Measurements from ENCODE around the gene EIF1. TPM values are rescaled to one million over a fixed set of nuclear protein-coding genes. Genes with fewer than 3 reads are reported as not detected.

The EIF1 gene
- total RNA-seq, result 116 and 382 TPM in 2 replicates

GRCh38 chr17:41688641-41689496 lies at the start of gene EIF1:
Gene EIF1, plus strand, starts transcription at chr17:41688885. Its CDS starts 154 bp downstream, at chr17:41689039.

GRCh38 chr17:41711669-41712400 lies 23.1 kb downstream of the EIF1 start, which contains the start of gene GAST:
Gene GAST, plus strand, starts transcription at chr17:41712331. Its CDS starts 3,106 bp downstream, at chr17:41715437.

GRCh38 chr17:41734139-41734948 lies 45.7 kb downstream of the EIF1 start, which contains the start of gene HAP1:
Gene HAP1, minus strand, starts transcription at chr17:41734643. Its CDS starts 9 bp downstream, at chr17:41734634.

Other genes starting within 250 kb of the EIF1 start
- not detected in 2 replicates for gene KRT38, start 247.9 kb upstream of the EIF1 start, total RNA-seq
- gene KRT32, start 221.5 kb upstream of the EIF1 start, total RNA-seq, result 0.13 TPM in 1 of 2 replicates, not detected in the other
- gene KRT35, start 207.7 kb upstream of the EIF1 start, total RNA-seq, result not detected in 2 replicates
- gene KRT36, start 199.0 kb upstream of the EIF1 start, total RNA-seq, result not detected in 2 replicates
- not detected in 2 replicates for gene KRT13, start 183.3 kb upstream of the EIF1 start, total RNA-seq
- 0.96 and 2.7 TPM in 2 replicates for gene KRT15, start 170.0 kb upstream of the EIF1 start, total RNA-seq
- gene KRT19, start 160.6 kb upstream of the EIF1 start, total RNA-seq, result 26.0 and 421 TPM in 2 replicates
- gene KRT9, start 116.8 kb upstream of the EIF1 start, total RNA-seq, result not detected in 2 replicates
- 0.13 and 0.48 TPM in 2 replicates for gene KRT14, start 102.0 kb upstream of the EIF1 start, total RNA-seq
- not detected in 2 replicates for gene KRT16, start 76.1 kb upstream of the EIF1 start, total RNA-seq
- 11.0 and 103 TPM in 2 replicates for gene KRT17, start 64.3 kb upstream of the EIF1 start, total RNA-seq
- gene GAST, start 23.4 kb downstream of the EIF1 start, total RNA-seq, result not detected in 2 replicates
- gene HAP1, start 45.8 kb downstream of the EIF1 start, total RNA-seq, result under 0.01 and 0.40 TPM in 2 replicates
- 118 and 240 TPM in 2 replicates for gene JUP, start 97.8 kb downstream of the EIF1 start, total RNA-seq
- 97.5 and 116 TPM in 2 replicates for gene P3H4, start 123.1 kb downstream of the EIF1 start, total RNA-seq
- gene FKBP10, start 124.1 kb downstream of the EIF1 start, total RNA-seq, result 517 and 587 TPM in 2 replicates
- 36.6 and 71.5 TPM in 2 replicates for gene NT5C3B, start 147.3 kb downstream of the EIF1 start, total RNA-seq
- gene KLHL10, start 148.9 kb downstream of the EIF1 start, total RNA-seq, result not detected in 2 replicates
- gene KLHL11, start 176.5 kb downstream of the EIF1 start, total RNA-seq, result 16.3 and 23.9 TPM in 2 replicates
- gene ACLY, start 230.1 kb downstream of the EIF1 start, total RNA-seq, result 123 and 285 TPM in 2 replicates
- gene ODAD4, start 241.7 kb downstream of the EIF1 start, total RNA-seq, result 0.52 and 1.9 TPM in 2 replicates

Data from epithelial cell of alveolus of lung (primary cell).